Measurements from ENCODE around the gene PLPP2. TPM values are rescaled to one million over a fixed set of nuclear protein-coding genes. Genes with fewer than 3 reads are reported as not detected.

The PLPP2 gene
- total and polyA plus RNA-seq, 2 experiments from 2014 or later = 0.21 TPM; not detected in 1

- Histone ChIP-seq H3K36me3 (no peaks in the 10 kb centered on the region), H3K27ac (no peak overlapping the region), H3K4me3 (no peak overlapping the region), H3K9me3 (ENCODE audit: low read depth) (no peaks in the 10 kb centered on the region), H3K4me1 (ENCODE audit: low read depth) (no peaks in the 10 kb centered on the region), H3K27me3 (no peaks in the 10 kb centered on the region)
- no peak for DNase-seq (ENCODE audit: low read depth in 1 of 2, low spot score in 1 of 2)
- TF ChIP-seq, protein P1, sequence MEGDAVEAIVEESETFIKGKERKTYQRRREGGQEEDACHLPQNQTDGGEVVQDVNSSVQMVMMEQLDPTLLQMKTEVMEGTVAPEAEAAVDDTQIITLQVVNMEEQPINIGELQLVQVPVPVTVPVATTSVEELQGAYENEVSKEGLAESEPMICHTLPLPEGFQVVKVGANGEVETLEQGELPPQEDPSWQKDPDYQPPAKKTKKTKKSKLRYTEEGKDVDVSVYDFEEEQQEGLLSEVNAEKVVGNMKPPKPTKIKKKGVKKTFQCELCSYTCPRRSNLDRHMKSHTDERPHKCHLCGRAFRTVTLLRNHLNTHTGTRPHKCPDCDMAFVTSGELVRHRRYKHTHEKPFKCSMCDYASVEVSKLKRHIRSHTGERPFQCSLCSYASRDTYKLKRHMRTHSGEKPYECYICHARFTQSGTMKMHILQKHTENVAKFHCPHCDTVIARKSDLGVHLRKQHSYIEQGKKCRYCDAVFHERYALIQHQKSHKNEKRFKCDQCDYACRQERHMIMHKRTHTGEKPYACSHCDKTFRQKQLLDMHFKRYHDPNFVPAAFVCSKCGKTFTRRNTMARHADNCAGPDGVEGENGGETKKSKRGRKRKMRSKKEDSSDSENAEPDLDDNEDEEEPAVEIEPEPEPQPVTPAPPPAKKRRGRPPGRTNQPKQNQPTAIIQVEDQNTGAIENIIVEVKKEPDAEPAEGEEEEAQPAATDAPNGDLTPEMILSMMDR (IDR thresholded peaks at IDR 0.05; ENCODE audit: low read depth, low read length) = no peak
Observed at GRCh38 chr19:313988-314815, 23.0 kb upstream of the PLPP2 start.

GRCh38 chr19:313169-313987, 22.2 kb upstream of the PLPP2 start:
- Histone ChIP-seq H3K4me1 (ENCODE audit: low read depth) (no peaks in the 10 kb centered on the region), H3K36me3 (no peaks in the 10 kb centered on the region)

DNA sequence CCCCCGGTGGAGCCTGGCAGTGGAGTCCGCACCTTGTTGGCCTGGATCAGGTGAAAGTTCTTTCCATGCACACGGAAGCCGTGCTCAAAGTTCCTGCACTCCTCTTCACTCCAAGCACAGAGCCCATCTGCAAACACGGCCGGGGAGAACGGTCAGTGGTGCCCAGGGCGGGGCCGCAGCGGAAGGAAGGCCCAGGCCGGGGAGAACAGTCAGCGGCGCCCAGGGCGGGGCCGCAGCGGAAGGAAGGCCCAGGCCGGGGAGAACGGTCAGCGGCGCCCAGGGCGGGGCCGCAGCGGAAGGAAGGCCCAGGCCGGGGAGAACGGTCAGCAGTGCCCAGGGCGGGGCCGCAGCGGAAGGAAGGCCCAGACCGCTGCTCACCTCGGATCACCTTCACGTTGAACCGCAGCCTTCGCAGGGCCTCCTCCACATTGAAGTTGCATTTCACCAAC, 20.6 kb upstream of the PLPP2 start:
- Histone ChIP-seq H3K27me3 (no peaks in the 10 kb centered on the region), H3K27ac (no peak overlapping the region), H3K4me1 (ENCODE audit: low read depth) (no peaks in the 10 kb centered on the region), H3K9me3 (ENCODE audit: low read depth) (no peaks in the 10 kb centered on the region), H3K36me3 (peaks cover 3% of the 10 kb centered on the region), H3K4me3 (no peak overlapping the region)
- no peak for DNase-seq (ENCODE audit: low read depth in 1 of 2, low spot score in 1 of 2)
- TF ChIP-seq, protein P1 (IDR thresholded peaks at IDR 0.05; ENCODE audit: low read depth, low read length) = no peak

More at GRCh38 chr19:313169-313987, 22.2 kb upstream of the PLPP2 start:
- TF ChIP-seq, protein P1 (IDR thresholded peaks at IDR 0.05; ENCODE audit: low read depth, low read length) = no peak
- Histone ChIP-seq H3K4me3 (no peak overlapping the region), H3K27ac (no peak overlapping the region), H3K9me3 (ENCODE audit: low read depth) (no peaks in the 10 kb centered on the region), H3K27me3 (no peaks in the 10 kb centered on the region)
- no peak for DNase-seq (ENCODE audit: low read depth in 1 of 2, low spot score in 1 of 2)

DNA sequence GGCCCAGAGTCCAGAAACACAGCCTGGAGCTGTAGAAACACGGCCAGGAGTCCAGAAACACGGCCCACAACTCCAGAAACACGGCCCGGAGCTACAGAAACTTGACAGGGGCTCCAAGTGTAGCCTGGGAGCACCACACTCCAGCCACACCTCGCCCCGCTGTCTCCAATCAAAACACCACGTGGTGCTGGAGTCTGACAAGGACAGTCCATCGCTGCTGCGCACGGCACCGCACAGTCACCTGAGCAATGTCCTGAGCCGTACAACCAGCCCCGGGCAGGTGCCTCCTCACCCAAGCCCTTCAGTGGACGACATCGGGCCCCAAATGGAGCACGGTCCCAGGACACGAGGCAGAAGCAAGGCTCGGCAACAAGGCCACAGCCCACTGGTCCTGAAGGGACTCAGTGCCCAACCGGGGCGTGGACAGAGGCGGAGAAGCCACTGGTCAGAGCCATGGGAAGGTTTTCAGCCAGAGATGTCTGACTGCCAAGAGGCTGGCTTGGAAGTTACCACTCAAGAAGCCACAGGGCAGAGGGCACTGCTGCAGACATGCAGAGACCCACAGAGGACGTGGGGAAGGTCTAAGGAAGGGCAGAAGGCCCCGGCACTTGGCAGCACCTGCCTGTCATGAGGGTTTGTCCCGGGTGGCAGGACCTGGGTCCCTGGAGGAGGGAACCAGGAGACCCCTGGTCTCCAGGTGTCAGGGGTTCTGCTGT, 19.7 kb upstream of the PLPP2 start:
- H3K27me3 ChIP-seq = no peaks in the 10 kb centered on the region
- H3K36me3 ChIP-seq = peaks cover 9% of the 10 kb centered on the region
- TF ChIP-seq, protein P1 (IDR thresholded peaks at IDR 0.05; ENCODE audit: low read depth, low read length) = no peak
- H3K4me3 ChIP-seq = no peak overlapping the region
- H3K27ac ChIP-seq = no peak overlapping the region
- DNase-seq (ENCODE audit: low read depth in 1 of 2, low spot score in 1 of 2) = no peak
- no peaks in the 10 kb centered on the region for H3K9me3 ChIP-seq (ENCODE audit: low read depth)
- no peaks in the 10 kb centered on the region for H3K4me1 ChIP-seq (ENCODE audit: low read depth)

- peak in 1 of 2 donors; percentile 62 for DNase-seq (ENCODE audit: low read depth in 1 of 2, low spot score in 1 of 2)
Observed at GRCh38 chr19:310141-310651, 19.0 kb upstream of the PLPP2 start.

More at GRCh38 chr19:310141-310651, 19.0 kb upstream of the PLPP2 start:
- Histone ChIP-seq H3K4me3 (no peak overlapping the region), H3K4me1 (ENCODE audit: low read depth) (no peaks in the 10 kb centered on the region), H3K9me3 (ENCODE audit: low read depth) (no peaks in the 10 kb centered on the region), H3K27ac (peak overlapping the region; percentile 52), H3K36me3 (peaks cover 13% of the 10 kb centered on the region), H3K27me3 (no peaks in the 10 kb centered on the region)
- TF ChIP-seq, protein P1 (IDR thresholded peaks at IDR 0.05; ENCODE audit: low read depth, low read length) = no peak

All from cardiac muscle cell (in vitro differentiated cells and primary cell).